ENCODE data around the gene TEX264. TPM values are rescaled to one million over a fixed set of nuclear protein-coding genes. Genes with fewer than 3 reads are reported as not detected.

TEX264 gene
- total RNA-seq, 1 donor from 2014 or later: 28.2 TPM

- no peak overlapping the region for H3K9ac ChIP-seq (ENCODE audit: low read length)
- no peaks in the 10 kb centered on the region for H3K9me3 Mint-ChIP-seq (ENCODE audit: unreplicated experiment)
- DNase-seq (ENCODE audit: low read depth) (peak; percentile 14), FAIRE-seq (no peak)
- no peak overlapping the region for H2AFZ ChIP-seq (ENCODE audit: low read depth, low read length)
- H3K4me1 ChIP-seq (ENCODE audit: insufficient read depth, low read length): no peaks in the 10 kb centered on the region
- H3K27ac ChIP-seq (ENCODE audit: low read depth, low read length): no peak overlapping the region
- no peak overlapping the region for H3K4me3 ChIP-seq (ENCODE audit: insufficient read depth, low read depth, low read length)
- H3K36me3 Mint-ChIP-seq (ENCODE audit: low read depth, unreplicated experiment): peaks cover 4% of the 10 kb centered on the region
- H3K36me3 ChIP-seq (ENCODE audit: insufficient read depth, low read length): peaks cover 3% of the 10 kb centered on the region
- H3K4me1 Mint-ChIP-seq (ENCODE audit: low read depth, unreplicated experiment): peaks cover 18% of the 10 kb centered on the region
- no peaks in the 10 kb centered on the region for H3K9me3 ChIP-seq (ENCODE audit: insufficient read depth, low read depth, low read length)
- peaks cover 75% of the 10 kb centered on the region for H4K20me1 ChIP-seq (ENCODE audit: insufficient read depth, low read length)
- H3K4me3 Mint-ChIP-seq (ENCODE audit: unreplicated experiment): no peak overlapping the region
- H3K79me2 ChIP-seq (ENCODE audit: insufficient read depth, low read length): peaks cover 65% of the 10 kb centered on the region
- no peaks in the 10 kb centered on the region for H3K27me3 Mint-ChIP-seq (ENCODE audit: low read depth, unreplicated experiment)
- TF ChIP-seq CTCF (IDR thresholded peaks at IDR 0.05; ENCODE audit: insufficient read depth, low read depth, low read length): no peak
- no peak for TF ChIP-seq EZH2 (IDR thresholded peaks at IDR 0.05; ENCODE audit: insufficient read depth, low read length)
- no peak overlapping the region for H3K27ac Mint-ChIP-seq (ENCODE audit: unreplicated experiment)
- no peak overlapping the region for H3K4me2 ChIP-seq (ENCODE audit: low read length)
- no peaks in the 10 kb centered on the region for H3K27me3 ChIP-seq (ENCODE audit: insufficient read depth, low read length)
Measured at GRCh38 chr3:51622868-51623267, 48.2 kb upstream of the TEX264 start.

- H3K4me3 ChIP-seq (ENCODE audit: insufficient read depth, low read depth, low read length): no peak overlapping the region
- no peak overlapping the region for H2AFZ ChIP-seq (ENCODE audit: low read depth, low read length)
- Mint-ChIP-seq H3K27me3 (ENCODE audit: low read depth, unreplicated experiment) (no peaks in the 10 kb centered on the region), H3K4me1 (ENCODE audit: low read depth, unreplicated experiment) (peaks cover 2% of the 10 kb centered on the region), H3K4me3 (ENCODE audit: unreplicated experiment) (no peak overlapping the region), H3K9me3 (ENCODE audit: unreplicated experiment) (peaks cover 3% of the 10 kb centered on the region), H3K36me3 (ENCODE audit: low read depth, unreplicated experiment) (peaks cover 15% of the 10 kb centered on the region), H3K27ac (ENCODE audit: unreplicated experiment) (no peak overlapping the region)
- H3K4me1 ChIP-seq (ENCODE audit: insufficient read depth, low read length): no peaks in the 10 kb centered on the region
- peaks cover 18% of the 10 kb centered on the region for H4K20me1 ChIP-seq (ENCODE audit: insufficient read depth, low read length)
- peaks cover 4% of the 10 kb centered on the region for H3K79me2 ChIP-seq (ENCODE audit: insufficient read depth, low read length)
- no peak for DNase-seq (ENCODE audit: low read depth)
- no peak for TF ChIP-seq CTCF (IDR thresholded peaks at IDR 0.05; ENCODE audit: insufficient read depth, low read depth, low read length)
- no peak for TF ChIP-seq EZH2 (IDR thresholded peaks at IDR 0.05; ENCODE audit: insufficient read depth, low read length)
- no peak overlapping the region for H3K4me2 ChIP-seq (ENCODE audit: low read length)
- H3K9me3 ChIP-seq (ENCODE audit: insufficient read depth, low read depth, low read length): no peaks in the 10 kb centered on the region
- no peak for FAIRE-seq
- H3K27me3 ChIP-seq (ENCODE audit: insufficient read depth, low read length): no peaks in the 10 kb centered on the region
- no peak overlapping the region for H3K9ac ChIP-seq (ENCODE audit: low read length)
- peaks cover 32% of the 10 kb centered on the region for H3K36me3 ChIP-seq (ENCODE audit: insufficient read depth, low read length)
- no peak overlapping the region for H3K27ac ChIP-seq (ENCODE audit: low read depth, low read length)
Measured at GRCh38 chr3:51630513-51630912, 40.5 kb upstream of the TEX264 start.

- Histone ChIP-seq H2AFZ (ENCODE audit: low read depth, low read length) (no peak overlapping the region), H3K27me3 (ENCODE audit: insufficient read depth, low read length) (no peaks in the 10 kb centered on the region), H3K9ac (ENCODE audit: low read length) (no peak overlapping the region), H3K4me1 (ENCODE audit: insufficient read depth, low read length) (no peaks in the 10 kb centered on the region), H3K4me2 (ENCODE audit: low read length) (no peak overlapping the region), H3K27ac (ENCODE audit: low read depth, low read length) (no peak overlapping the region), H3K4me3 (ENCODE audit: insufficient read depth, low read depth, low read length) (no peak overlapping the region), H4K20me1 (ENCODE audit: insufficient read depth, low read length) (peaks cover 7% of the 10 kb centered on the region), H3K9me3 (ENCODE audit: insufficient read depth, low read depth, low read length) (no peaks in the 10 kb centered on the region), H3K79me2 (ENCODE audit: insufficient read depth, low read length) (no peaks in the 10 kb centered on the region), H3K36me3 (ENCODE audit: insufficient read depth, low read length) (peaks cover 63% of the 10 kb centered on the region)
- H3K9me3 Mint-ChIP-seq (ENCODE audit: unreplicated experiment): no peaks in the 10 kb centered on the region
- TF ChIP-seq CTCF (IDR thresholded peaks at IDR 0.05; ENCODE audit: insufficient read depth, low read depth, low read length) (no peak), EZH2 (IDR thresholded peaks at IDR 0.05; ENCODE audit: insufficient read depth, low read length) (no peak)
- H3K4me1 Mint-ChIP-seq (ENCODE audit: low read depth, unreplicated experiment): no peaks in the 10 kb centered on the region
- H3K27ac Mint-ChIP-seq (ENCODE audit: unreplicated experiment): peak overlapping the region; percentile 68
- no peak overlapping the region for H3K4me3 Mint-ChIP-seq (ENCODE audit: unreplicated experiment)
- FAIRE-seq: no peak
- no peaks in the 10 kb centered on the region for H3K27me3 Mint-ChIP-seq (ENCODE audit: low read depth, unreplicated experiment)
- H3K36me3 Mint-ChIP-seq (ENCODE audit: low read depth, unreplicated experiment): peaks cover 8% of the 10 kb centered on the region
- DNase-seq (ENCODE audit: low read depth): no peak
Measured at GRCh38 chr3:51637144-51637940, 33.7 kb upstream of the TEX264 start.
